ENCODE data around the gene TRAM2.

DNA sequence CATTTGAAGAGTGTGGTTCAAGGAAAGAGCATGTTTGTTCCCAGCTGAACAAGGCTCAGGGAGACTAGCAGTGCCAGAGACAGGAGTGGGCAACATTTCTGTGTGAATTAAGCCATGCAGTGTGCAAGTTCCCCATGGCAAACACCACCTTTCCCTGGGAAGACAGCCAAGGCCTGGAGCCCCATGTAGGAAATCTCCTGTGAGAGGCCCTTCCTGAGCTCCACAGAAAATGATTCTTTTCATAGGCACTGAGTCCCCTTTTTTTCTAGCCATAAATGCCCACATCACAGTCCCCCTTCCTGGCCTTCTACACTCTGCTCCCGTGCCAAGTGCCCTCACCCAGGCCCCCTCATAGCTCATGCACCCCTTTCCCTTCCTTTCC is 11.8 kb upstream of the TRAM2 start:
- TF ChIP-seq, protein P1, sequence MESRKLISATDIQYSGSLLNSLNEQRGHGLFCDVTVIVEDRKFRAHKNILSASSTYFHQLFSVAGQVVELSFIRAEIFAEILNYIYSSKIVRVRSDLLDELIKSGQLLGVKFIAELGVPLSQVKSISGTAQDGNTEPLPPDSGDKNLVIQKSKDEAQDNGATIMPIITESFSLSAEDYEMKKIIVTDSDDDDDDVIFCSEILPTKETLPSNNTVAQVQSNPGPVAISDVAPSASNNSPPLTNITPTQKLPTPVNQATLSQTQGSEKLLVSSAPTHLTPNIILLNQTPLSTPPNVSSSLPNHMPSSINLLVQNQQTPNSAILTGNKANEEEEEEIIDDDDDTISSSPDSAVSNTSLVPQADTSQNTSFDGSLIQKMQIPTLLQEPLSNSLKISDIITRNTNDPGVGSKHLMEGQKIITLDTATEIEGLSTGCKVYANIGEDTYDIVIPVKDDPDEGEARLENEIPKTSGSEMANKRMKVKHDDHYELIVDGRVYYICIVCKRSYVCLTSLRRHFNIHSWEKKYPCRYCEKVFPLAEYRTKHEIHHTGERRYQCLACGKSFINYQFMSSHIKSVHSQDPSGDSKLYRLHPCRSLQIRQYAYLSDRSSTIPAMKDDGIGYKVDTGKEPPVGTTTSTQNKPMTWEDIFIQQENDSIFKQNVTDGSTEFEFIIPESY (IDR thresholded peaks at IDR 0.05): no peak
- TF ChIP-seq, protein P2, sequence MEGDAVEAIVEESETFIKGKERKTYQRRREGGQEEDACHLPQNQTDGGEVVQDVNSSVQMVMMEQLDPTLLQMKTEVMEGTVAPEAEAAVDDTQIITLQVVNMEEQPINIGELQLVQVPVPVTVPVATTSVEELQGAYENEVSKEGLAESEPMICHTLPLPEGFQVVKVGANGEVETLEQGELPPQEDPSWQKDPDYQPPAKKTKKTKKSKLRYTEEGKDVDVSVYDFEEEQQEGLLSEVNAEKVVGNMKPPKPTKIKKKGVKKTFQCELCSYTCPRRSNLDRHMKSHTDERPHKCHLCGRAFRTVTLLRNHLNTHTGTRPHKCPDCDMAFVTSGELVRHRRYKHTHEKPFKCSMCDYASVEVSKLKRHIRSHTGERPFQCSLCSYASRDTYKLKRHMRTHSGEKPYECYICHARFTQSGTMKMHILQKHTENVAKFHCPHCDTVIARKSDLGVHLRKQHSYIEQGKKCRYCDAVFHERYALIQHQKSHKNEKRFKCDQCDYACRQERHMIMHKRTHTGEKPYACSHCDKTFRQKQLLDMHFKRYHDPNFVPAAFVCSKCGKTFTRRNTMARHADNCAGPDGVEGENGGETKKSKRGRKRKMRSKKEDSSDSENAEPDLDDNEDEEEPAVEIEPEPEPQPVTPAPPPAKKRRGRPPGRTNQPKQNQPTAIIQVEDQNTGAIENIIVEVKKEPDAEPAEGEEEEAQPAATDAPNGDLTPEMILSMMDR (IDR thresholded peaks at IDR 0.05; ENCODE audit: low read depth, low read length, missing input control): no peak

All from liver (tissue), 2 donors.